NCI-H460 (cell line): Measurements from ENCODE around the gene PIP5K1C. TPM values are rescaled to one million over a fixed set of nuclear protein-coding genes. Genes with fewer than 3 reads are reported as not detected.

Experiments
- DNase-seq: peaks from one replicate; pipeline ENCODE4 v3.0.0-alpha.2; 2016; ENCODE audit warnings: low read depth; ENCODE audit errors: extremely low read depth
- total RNA-seq: library from RNA; depleted of rRNA; stranded (reverse); fragments of >200 nt; shearing (Covaris generic); gene quantifications from 2 replicates; pipeline ENCODE4 v1.2.3, GENCODE V29; 2014

Gene PIP5K1C
- total RNA-seq, 1 experiment from 2014 or later = 6.2 TPM

DNA sequence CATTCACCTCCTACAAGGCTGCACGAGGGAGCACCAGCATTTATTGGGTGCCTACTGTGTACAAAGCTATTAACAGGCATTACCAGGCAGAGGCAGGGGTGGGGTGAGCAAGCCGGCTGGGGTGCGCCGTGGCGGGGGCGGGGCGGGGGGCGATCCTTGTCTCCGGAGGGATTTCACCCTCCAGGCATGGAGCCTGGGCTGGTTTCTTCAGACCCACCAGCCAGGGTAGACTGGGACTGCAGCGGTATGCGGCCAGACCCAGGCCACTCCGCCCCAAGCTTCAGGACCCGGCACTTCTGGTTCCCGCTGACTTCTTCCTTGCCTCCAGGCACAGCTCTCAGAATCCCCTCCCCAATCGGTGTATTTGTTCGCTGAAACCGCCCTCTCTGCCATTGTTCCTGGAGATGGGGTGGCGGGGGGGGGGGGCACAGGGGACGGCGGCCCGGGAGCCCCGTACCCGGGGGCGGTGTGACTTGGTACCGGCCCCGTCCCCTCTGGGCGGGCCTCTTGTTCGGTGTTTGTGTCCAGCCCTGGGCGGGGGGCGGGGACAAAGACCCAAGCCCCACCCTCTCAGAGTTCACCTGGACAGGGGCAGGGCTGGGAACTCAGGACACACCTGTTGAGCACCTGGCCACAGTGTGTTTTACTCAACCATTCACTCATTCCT is 22.3 kb upstream of the PIP5K1C start:
- DNase-seq = no peak

DNA sequence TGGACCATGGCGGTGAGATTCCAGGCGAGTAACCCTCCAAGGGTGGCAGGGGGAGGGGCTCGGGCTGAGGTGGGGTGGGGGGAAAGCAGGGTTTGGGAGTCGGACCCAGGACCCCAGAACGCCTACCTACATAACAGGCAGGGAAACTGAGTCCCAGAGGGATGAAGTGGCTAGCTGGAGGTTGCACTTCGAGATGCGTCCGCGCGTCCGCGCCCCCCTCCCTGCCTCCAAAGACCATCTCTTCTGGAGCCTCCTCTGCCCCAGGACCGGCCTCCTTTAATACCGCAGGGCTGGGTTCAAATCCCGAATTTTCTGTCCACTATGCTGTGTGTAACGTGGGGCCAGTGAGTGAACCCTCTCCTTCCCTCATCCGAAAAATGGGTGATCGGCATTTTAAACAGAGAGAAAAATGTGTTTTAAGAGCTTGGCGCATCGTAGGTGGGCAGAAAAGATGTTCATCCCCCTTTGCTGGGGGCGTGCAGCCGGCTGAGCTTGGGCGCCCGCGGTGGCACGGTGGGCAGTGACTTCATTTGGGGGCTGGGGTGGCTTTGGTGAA is 21.7 kb upstream of the PIP5K1C start:
- no peak for DNase-seq

DNA sequence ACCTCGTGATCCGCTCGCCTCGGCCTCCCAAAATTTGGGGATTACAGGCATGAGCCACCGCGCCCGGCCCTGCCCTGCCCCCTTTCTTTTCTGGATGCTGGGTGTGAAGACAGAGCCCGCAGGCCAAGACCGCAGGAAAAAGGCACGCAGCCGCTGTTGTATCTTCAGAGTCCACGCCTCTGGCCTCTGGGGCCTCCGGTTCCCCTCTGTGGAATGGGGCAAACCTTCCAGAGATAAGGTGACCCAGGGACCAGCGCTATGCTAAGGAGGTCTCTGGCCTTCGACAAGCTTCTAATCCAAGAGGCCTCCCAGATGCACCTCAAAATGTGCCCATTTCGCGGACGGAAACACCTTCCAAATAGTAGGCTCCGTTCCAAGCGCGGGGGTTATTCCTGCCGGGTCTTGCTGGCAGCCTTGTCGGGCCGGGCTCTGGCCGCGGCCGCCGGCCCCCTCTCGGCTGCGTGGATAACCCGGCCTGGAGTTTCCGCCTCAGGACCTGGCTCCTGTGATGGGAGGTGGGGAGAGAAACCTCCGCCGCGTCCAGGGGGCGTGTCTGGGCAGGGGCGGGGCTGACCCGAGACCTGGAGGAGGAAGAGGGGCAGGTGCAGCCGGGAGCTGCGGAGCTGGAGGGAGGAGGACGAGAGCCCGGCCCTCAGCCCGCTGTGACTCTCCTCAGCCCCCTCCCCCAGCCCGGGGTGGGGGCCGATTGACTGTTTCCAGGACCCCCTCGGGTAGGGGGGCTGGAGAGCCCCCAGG is 21.0 kb upstream of the PIP5K1C start:
- peak; percentile 64 for DNase-seq

DNA sequence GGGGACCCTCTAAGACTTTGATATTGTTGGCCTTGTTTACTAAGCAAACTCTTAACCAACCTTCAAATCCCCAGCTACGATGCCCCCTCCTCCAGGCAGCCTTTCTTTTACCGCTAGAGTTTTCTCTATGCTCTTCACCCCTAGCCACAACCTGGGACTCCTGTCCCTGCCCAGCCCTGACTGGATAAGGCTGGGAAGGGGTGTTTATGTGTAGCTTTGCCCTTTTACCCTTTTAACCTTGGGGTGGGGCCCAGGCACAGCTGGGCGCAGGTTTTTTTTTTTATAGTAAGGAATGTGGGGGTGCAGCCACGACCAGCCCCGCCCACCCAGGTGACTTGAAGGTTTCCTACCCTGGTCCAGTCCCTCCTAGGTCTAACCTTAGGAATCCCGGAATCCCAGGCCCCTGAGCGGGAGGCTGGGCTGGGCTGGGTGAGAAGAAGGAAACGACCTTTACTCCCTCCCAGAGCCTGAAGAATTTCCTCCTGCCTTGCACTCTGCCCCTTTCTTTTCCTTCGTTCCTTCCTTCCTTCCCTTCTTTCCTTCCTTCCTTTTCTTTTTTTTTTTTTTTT is 20.2 kb upstream of the PIP5K1C start:
- no peak for DNase-seq

DNA sequence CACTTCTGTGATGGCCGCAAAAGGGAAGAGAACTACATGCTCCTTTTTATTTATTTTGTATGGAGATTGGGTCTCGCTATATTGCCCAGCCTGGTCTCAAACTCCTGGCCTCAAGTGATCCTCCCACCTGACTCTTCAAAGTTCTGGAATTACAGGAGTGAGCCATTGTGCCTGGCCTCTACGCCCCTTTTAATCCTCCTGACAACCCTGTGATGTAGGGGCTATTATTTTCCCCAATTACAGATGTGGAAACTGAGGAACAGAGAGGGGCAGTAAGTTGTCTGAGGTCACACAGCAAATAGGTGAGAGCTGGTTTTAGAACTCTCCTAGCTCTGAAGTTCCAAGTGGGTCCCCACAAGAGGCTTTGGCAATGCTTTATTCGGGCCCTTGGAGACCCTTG is 19.6 kb upstream of the PIP5K1C start:
- no peak for DNase-seq

DNA sequence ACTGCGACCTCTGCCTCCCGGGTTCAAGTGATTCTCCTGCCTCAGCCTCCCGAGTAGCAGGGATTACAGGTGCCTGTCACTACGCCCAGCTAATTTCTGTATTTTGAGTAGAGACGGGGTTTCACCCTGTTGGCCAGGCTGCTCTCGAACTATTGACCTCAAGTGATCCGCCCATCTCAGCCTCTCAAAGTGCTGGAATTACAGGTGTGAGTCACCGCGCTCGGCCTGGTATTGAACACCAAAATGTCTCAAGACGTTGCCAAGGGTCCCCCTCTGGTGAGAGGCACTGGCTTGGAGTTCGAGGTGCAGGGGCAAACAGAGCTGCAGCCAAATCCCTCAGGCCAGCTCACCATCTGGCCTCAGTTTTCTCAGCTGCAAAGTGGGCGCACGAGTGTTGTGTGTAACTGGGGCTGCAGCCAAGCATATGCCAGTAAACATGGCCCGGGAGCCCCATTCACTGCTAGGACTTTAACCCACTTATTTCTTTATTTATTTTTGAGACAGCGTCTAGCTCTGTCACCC is 15.9 kb upstream of the PIP5K1C start:
- DNase-seq = no peak

DNA sequence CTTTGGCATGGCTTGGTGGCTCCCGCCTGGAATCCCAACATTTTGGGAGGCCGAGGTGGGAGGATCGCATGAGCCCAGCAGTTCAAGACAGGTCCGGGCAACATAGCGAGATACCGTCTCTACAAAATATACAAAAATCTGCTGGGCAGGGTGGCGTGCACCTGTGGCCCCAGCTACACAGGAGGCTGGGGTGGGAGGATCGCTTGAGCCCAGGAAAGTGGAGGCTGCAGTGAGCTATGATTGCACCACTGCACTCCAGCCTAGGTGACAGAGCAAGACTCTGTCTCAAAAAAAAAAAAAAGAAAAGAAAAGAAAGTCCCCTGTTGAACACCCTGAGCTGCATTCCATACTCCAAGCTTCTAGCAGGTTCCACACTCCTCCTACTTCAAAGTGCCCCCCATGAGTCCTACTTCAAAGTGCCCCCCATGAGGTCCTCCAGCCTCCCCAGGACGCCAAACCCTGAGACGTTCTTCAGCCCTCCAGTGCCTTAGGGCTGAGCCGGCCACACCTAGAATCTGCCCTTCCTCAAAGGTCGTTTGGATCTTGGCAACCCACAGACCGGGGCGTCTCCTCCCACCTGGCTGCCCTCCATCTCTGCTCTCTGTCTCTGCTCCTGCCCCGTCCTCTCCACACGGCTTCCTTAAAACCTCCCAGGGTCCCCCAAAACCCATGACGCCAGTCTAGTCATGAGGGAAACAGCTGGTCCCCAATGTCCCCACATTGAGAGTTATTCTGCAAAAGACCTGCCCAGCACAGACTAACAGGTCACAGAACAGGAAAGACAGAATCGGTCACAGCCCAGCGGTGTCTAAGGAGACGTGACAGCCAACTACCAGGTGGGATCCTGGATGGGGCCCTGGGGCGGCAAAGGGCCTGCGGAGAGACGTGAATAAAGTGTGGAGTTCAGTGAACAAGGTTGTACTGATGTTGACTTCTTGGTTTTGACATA is 12.7 kb upstream of the PIP5K1C start:
- no peak for DNase-seq

DNA sequence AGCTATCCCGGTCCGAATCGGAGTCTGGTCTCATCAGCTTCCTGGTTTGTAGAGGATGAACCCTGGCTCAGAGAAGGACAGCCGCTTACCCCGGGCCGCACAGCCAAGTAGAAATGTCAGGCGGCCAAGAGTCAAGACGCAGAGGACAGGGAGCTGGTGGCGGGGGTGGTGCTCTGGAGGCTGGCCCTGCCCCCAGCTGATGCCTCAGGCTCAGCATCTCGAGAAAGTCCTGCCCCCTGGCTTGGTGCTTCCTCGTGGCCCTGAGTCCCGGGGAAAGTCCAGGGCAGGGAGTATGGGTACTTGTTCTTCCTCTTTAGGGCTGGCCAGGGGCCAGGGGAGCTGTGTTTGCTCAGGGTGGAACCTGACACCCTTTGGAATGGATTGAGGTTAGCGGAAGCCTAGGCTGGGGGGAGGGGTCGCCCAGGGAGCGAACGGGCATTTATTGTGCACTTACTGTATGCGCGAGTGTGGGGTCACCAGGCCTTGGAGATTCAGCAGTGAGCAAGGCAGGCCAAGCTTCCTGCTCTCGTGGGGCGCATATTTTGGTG is 10.1 kb upstream of the PIP5K1C start:
- peak; percentile 78 for DNase-seq

DNA sequence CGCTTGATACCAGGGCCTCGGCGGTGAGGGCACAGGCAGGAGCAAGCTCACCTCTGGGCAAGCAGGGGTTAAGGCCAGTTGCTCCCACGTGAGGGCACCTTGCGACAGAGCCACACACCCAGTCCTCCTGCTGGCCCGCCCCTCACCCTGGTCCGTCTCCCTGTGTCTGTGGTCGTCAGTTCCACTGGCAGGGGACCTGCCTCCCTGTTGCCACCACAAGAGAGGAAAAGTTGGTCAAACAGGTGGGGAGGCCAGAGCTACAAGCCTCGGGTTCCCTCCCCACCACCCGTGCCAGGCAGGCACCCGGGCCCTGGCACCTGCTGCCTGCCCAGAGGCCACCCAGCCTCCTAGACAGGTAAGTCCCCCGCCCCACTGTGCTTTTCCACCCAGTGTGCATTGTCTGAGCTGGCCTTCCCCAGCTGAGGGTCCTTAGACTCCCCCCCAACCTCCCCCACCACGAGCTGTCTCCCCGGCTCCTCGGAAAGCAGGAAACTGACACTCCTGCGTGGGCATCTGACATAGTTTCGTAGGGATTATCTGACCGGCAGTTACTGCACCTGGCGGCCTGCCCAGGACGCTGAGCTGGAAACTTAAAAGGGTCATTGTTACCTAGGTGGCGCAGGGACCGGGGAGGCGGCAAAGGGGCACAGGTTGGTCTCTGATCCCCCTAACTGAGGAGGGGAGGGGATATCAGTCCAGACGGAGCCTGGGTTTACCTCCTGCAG is 8.1 kb upstream of the PIP5K1C start, which contains the start of gene TJP3:
TJP3 (plus strand) TSS at position 178 of the 725 bp plus-strand sequence. CDS start 20,049 bp downstream, outside the sequence.
- no peak for DNase-seq

DNA sequence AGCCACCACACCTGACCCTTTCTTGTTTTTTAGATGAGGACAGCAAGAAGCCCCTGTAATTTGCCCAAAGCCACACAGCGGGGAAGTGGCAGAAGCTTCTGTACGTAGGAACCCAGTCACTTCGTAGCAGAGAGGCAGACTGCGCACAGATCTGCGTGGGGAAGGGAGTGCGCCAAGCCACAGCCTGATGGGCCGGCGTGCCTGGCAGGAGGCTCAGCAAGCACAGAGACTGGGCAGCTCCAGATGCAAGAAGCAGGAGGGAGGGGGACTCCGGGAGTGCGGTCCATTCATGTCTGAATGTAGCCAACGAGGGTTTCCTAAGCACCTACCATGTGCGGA is 7.6 kb upstream of the PIP5K1C start:
- no peak for DNase-seq

DNA sequence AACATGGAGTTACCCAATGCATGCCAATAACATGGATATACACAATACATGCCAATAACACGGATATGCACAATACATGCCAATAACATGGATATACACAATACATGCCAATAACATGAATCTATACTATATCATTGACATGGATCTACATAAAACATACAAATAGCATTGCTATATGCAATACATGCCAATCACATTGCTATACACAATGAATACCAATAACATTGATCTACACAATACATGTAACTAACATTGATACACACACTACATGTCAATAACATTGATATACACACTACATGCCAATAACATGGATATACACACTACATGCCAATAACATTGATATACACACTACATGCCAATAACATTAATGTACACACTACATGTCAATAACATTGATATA is 932 bp upstream of the PIP5K1C start:
- DNase-seq = no peak

DNA sequence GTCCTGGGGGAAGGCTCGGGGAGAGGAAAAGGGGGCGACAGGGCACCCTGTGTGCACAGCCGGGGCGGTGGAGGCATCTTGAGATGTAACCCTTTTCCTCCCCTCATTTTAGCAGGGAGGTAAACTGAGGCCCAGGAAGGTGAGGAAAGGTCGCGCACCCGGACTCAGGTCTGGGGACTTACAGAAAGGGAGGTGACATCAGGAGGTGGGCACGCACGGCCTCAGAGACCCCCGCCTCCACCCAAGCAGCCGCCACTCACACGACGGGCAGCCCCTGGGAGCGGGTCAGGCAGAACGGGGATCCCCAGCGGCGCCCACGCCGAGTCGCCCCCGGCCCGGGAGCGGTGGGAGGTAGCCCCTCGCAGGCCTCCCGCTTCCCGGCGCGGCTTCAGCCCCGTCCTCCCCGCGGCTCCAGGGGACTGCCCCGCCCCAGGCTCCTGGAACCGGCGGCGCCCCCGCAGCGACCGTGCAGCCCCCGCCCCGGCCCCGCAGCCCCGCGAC is 477 bp downstream of the PIP5K1C start:
- no peak for DNase-seq

DNA sequence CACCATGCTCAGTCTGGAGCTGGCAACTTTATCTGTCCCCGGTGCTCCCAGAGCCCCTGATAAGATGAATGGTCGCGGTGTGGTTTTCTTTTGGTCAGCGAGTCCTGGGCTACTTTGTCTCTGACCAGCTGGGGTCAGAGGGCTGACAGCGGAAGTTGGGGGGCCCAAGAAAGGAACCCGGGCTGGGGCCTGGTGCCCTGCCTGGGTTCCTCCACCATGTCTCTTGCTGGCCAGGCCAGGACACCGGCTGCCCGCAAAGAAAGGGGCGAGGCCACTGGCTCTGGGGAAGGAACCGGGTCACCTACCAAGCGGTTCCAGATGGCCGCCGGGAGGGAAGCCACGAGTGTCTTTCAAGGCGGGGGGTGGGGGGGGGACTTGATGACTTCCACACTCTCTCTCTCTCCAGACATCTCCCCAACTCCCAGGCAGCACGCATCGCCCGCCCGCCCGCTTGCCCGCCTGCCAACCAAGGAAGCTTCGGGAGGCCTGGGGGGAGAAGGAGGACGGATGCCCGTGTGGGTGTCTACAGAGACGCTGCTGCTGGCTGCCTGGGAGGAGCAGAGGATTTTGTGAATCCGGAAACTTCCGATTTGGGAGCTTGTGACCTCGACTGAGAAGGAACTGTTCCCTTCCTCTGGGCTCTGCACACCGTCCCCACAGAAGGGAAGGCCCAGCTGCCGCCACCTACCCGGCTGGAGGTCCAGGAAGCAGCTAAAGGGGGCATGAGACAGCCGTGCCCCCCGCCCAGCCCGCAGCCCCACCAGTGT is 1.1 kb downstream of the PIP5K1C start:
- DNase-seq = no peak

DNA sequence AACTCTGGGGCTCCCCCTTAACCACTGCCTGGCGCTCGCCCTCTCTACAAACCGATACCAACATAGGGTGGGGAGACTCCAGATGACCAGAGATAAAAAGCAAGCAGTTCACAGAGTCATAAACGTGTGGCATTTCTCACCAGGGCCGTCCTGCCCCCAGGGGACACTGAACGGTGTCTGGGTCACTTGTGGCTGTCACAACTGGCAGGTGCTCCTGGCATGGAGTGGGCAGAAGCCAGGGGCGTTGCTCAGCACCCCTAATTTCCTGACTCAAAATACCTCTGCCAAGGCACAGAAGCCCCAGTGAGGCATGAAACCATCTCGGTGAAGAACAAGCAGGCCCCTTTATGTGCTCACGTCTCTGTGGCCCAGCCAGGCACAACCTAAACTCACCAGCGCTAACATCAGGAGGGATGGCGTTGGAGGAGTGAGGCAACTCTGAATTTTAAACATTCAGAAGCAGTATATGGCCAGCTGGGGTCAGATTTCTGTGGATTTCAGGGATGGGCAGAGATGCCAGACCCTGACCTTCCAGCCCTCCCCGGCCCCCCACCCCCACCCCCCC is 1.8 kb downstream of the PIP5K1C start:
- no peak for DNase-seq

DNA sequence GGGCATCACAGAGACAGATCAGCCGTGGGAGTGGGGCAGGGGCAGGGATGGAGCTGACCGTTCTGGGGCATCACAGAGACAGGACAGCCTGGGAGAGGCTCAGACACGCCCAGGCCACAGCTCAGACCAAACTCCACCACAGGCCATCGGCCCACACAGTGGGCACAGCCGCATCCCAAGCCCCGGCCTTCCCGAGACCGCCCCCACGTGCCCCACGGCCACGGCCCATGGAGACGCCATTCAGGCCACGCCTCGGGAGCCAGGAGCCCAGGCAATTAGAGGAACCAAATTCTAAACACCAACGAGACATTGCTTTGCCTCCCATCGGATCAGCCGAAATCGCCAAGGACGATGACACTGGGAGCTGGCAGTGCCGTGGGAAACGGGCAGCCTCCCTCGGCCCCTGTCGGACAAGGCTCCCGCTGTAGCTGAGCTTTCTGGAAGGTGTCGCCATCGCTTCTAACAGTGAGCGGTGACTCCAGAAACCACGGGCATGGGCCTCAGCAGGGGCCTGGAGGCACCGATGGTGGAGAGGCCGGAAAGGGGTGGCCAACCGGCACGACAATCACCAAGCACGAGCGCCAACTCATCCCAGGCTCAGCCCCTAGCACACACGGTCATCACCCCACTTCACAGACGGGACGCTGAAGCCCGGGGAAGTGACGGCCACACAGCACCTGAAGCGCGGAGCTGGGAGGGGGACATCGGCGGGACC is 2.4 kb downstream of the PIP5K1C start:
- no peak for DNase-seq

DNA sequence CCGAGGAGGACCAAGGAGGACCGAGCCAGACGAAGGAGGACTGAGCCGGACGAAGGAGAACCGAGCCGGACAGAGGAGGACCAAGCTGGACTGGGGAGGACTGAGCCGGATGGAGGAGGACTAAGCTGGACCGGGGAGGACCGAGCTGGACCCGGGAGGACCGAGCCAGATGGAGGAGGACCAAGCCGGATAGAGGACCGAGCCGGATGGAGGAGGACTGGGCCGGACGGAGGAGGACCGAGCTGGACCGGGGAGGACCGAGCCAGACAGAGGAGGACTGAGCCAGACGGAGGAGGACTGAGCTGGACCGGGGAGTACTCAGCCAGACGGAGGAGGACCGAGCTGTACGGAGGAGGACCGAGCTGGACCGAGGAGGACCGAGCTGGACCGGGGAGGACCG is 3.2 kb downstream of the PIP5K1C start:
- DNase-seq = no peak

DNA sequence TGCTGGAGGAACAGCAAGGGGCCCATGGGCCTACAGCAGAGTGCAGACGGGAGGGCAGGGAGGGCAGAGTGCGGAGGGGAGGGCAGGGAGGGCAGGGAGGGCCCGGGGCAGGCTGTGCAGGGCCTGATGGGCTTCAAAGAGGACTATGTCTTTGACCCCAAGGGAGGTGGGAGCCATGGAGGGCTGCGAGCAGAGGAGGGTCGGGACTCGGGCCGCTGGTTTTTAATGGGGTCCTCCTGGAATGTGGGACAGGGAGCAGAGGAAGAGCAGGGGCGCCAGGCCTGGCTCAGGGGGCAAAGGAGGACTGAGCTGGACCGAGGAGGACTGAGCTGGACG is 3.6 kb downstream of the PIP5K1C start:
- DNase-seq = no peak
